Stomach (tissue), 4 donors: ENCODE measurements around the gene CD36.

Experiments used
- POLR2A ChIP-seq, 4 donors: fragments of 450-650 bp; IDR thresholded peaks; one replicate each; pipeline ENCODE4 v1.6.1; 2016; ENCODE audit warnings: antibody characterized with exemption in 4 of 4, control low read depth in 2 of 4, mild to moderate bottlenecking in 1 of 4, moderate library complexity in 1 of 4
- TF ChIP-seq, protein P1 (sequence below), 7 experiments: fragments of 450-650 bp in 4 of 7; fragments of 200-600 bp in 3 of 7; sonication (generic) in 3 of 7; IDR thresholded peaks; one replicate each; pipeline ENCODE4 v1.5.1; 2016 to 2019; ENCODE audit warnings: antibody characterized with exemption in 7 of 7, control low read depth in 2 of 7, mild to moderate bottlenecking in 1 of 7

DNA sequence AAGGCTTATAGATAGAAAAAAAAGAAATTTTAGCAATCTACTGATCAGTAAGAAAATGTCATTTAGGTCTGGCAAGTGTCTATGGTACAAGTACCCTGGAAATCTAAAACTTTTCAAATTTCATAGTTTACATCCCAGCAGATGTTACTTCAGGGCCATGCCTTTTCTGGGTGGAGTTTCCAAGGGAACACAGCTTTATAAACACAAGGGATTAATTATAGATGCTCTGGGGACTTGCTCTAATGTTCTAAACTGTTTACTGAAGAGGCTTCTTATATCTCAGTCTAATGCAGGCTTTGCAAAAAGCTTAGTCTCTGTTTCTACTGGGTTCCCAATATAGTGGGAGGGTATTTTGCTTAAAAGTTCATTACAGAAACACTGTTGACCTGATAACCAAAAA is 3.1 kb downstream of the CD36 start:
- TF ChIP-seq POLR2A (IDR thresholded peaks at IDR 0.05) = no peak
- TF ChIP-seq, protein P1, sequence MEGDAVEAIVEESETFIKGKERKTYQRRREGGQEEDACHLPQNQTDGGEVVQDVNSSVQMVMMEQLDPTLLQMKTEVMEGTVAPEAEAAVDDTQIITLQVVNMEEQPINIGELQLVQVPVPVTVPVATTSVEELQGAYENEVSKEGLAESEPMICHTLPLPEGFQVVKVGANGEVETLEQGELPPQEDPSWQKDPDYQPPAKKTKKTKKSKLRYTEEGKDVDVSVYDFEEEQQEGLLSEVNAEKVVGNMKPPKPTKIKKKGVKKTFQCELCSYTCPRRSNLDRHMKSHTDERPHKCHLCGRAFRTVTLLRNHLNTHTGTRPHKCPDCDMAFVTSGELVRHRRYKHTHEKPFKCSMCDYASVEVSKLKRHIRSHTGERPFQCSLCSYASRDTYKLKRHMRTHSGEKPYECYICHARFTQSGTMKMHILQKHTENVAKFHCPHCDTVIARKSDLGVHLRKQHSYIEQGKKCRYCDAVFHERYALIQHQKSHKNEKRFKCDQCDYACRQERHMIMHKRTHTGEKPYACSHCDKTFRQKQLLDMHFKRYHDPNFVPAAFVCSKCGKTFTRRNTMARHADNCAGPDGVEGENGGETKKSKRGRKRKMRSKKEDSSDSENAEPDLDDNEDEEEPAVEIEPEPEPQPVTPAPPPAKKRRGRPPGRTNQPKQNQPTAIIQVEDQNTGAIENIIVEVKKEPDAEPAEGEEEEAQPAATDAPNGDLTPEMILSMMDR (IDR thresholded peaks at IDR 0.05) = no peak
